GM12864 (cell line): ENCODE data around the gene AP2A1.

Source experiments
- DNase-seq: peaks from one replicate; pipeline ENCODE4 v3.0.0-alpha.2; 2011; ENCODE audit warnings: low read depth
- H3K4me3 ChIP-seq: 2 replicates; pipeline ENCODE4 v1.5.1; 2011; ENCODE audit warnings: mild to moderate bottlenecking, low read depth, low read length, control low read depth
- TF ChIP-seq, protein P1 (sequence below): IDR thresholded peaks from 2 replicates; pipeline ENCODE4 v1.5.1; 2011; ENCODE audit warnings: low read depth, mild to moderate bottlenecking, moderate library complexity, low read length, control low read depth, inconsistent platforms; ENCODE audit errors: missing control alignments

AP2A1 gene

DNA sequence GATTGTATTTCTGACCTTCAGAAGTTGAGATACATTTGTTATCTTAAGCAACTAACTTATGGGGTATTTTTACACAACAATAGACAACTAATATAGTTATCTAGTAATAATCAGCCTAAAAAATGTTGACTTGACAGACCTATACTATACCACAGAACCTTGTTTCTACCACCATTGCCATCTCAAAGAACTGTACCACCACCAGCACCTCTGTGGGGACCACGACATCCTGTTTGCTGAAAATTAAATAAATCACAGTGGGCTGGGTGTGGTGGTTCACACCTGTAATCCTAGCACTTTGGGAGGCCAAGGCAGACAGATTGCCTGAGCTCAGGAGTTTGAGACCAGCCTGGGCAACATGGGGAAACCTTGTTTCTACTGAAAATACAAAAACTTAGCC, 27.7 kb upstream of the AP2A1 start:
- TF ChIP-seq, protein P1, sequence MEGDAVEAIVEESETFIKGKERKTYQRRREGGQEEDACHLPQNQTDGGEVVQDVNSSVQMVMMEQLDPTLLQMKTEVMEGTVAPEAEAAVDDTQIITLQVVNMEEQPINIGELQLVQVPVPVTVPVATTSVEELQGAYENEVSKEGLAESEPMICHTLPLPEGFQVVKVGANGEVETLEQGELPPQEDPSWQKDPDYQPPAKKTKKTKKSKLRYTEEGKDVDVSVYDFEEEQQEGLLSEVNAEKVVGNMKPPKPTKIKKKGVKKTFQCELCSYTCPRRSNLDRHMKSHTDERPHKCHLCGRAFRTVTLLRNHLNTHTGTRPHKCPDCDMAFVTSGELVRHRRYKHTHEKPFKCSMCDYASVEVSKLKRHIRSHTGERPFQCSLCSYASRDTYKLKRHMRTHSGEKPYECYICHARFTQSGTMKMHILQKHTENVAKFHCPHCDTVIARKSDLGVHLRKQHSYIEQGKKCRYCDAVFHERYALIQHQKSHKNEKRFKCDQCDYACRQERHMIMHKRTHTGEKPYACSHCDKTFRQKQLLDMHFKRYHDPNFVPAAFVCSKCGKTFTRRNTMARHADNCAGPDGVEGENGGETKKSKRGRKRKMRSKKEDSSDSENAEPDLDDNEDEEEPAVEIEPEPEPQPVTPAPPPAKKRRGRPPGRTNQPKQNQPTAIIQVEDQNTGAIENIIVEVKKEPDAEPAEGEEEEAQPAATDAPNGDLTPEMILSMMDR = no peak
- DNase-seq = no peak
- H3K4me3 ChIP-seq = no peak overlapping the region

DNA sequence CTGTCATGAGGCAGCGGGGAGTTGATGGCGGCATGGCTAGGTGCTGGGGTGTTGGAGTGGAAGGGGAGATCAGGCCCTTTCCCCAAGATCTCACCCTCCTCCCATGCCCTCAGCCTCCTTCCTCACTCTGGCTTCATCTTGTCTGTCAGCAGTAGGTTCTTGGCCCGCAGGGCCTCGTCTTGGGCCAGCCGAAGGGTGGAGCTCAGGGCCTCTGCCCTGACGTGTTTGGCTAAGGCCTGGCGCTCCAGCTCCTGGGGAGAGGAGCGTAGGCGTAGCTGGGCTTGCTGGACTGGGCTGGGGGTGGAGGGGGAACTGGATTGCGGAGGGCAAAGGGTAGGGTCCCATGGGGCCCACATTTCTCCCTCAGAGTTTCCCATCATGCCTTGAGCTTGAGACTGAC, 26.9 kb upstream of the AP2A1 start:
- TF ChIP-seq, protein P1 = no peak
- H3K4me3 ChIP-seq = no peak overlapping the region
- DNase-seq = no peak

DNA sequence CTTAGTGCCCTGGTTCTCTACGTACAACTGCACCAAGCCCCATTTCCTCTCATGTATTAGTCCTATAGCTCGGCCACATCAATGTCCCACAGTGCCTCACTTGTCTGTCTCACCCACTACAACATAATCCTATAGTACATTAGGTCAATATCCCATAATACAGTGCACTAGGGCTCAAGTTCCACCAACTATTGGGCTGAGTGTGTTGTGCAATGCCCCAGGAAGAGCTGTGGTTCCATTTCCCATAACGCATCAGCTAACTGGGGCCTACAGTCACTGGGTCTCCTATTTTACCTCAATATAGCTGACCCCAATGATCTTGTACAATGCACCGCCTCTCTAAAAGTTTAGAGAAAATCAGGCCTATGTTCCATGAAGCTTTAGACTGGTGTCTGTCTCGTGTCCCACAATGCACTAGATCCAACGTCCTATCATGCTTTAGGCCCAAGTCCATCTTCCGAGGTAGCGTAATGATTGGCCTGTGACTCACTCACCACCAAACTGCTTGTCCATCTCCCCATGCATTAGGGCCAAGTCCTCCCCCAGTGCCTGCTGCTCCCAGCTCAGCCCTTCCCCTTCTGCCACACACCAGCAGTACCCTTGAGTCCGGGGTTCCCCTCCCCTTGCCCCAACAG, 25.5 kb upstream of the AP2A1 start:
- TF ChIP-seq, protein P1 = no peak
- no peak for DNase-seq
- H3K4me3 ChIP-seq = no peak overlapping the region

DNA sequence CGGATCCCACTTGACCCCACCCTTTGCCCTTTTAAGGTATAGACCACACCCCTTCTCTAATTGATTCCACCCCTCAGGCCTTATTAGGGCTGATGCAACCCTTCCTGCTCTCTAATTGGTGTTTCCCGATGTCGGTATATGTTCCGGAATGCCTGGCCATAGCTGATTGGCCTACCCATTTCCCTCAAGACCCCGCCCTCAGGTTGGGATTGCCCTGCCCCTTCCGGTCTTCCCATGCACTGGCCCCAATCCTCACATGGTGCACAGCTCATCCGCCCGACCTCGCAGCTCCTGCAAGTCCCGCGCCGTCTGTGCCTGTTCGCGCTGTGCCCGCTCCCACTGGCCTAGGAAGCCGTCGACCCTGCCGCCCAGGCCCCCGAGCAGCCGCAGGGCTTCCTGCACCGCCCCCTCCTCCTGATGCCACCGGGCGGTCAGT, 21.8 kb upstream of the AP2A1 start:
- no peak for DNase-seq
- TF ChIP-seq, protein P1 = no peak
- H3K4me3 ChIP-seq = no peak overlapping the region

DNA sequence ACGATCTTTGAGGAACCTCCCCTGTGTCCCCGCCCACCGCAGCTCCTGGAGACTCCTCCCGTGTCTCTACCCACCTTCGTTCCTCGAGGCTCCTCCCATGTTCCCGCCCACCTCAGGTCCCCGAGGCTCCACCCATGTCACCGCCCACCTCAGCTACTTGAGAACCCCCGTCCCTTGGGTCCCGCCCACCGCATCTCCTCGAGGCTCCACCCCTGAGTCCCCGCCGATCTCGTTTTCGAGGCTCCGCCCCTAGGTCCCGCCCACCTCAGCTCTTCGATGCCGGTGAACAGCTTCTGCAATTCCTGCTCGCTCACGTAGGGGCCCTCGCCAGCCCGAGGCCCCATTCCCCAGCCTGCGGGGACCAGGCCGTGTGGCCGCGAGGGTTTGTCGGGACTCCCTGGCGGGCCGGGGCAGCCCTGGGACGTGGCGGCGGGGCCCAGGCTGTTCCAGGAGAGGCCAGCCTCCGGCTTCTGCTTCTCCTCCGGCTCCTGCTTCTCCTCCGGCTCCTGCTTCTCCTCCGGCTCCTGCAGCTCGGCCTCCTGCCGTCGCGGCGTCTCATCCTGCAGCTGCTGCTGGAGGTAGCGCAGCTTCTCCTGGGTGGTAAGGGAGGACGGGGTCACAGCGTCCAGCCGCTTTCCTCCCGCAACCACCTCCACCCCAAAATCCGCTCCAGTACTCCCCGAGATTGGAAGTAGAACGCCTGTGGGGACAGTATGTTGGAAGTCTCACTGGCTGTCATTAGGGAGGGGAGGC, 20.4 kb upstream of the AP2A1 start:
- DNase-seq = no peak
- no peak overlapping the region for H3K4me3 ChIP-seq
- TF ChIP-seq, protein P1 = no peak

DNA sequence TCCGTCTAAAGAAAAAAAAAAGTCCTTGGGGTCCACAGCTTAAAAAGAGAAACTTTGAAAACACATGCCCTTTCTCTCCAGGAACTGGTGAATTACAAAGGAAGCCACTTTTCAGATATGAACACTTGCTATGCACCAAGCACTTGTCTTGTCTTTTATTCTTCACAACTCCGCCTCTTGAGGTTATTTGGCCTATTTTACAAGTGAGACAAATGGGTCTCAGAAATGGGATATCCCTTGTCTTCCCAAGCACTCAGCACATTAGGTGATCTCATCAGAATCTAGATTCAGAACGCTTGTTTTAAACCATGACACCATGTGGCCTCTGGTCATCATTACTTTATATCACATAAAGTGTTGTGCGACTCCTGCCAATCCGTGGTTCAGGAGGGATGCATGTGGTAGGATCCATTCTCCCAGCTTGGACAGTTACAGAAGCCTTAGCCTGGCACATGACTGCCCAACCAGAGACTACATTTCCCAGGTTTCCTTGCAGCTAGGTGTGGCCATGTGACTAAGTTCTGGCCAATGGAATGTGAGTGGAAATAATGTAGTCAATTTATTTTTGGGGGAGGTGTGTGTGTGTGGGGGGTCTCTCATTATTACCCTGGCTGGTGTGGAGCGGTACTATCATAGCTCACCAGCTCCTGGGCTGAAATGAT, 17.6 kb upstream of the AP2A1 start:
- no peak for DNase-seq
- TF ChIP-seq, protein P1 = no peak
- H3K4me3 ChIP-seq = no peak overlapping the region

DNA sequence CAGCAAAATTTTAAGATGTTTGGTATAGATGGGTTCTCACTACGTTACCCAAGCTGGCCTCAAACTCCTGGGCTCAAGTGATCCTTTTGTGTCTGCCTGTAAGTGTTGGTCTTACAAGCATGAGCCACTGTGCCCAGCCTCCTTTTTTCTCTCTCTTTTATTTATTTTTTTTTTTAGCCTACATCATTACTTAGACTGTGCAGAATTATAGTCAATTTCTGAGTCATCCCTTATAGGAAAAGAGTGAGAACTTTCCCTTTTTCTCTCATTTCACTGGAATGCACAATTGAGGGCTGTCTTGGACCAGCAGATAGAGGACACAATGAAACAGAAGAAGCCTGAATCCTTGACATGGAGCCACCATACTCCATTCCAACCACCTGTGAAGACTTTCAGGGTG, 17.0 kb upstream of the AP2A1 start:
- no peak overlapping the region for H3K4me3 ChIP-seq
- TF ChIP-seq, protein P1 = no peak
- DNase-seq = no peak
